Anterior cingulate cortex (tissue), 58 donors: ENCODE data around the gene GPR6.

ENCODE experiments used
- DNase-seq, 58 donors: peaks; one replicate each; lab custom pipeline; 2025; lab: John Stamatoyannopoulos, UW

The GPR6 gene

DNA sequence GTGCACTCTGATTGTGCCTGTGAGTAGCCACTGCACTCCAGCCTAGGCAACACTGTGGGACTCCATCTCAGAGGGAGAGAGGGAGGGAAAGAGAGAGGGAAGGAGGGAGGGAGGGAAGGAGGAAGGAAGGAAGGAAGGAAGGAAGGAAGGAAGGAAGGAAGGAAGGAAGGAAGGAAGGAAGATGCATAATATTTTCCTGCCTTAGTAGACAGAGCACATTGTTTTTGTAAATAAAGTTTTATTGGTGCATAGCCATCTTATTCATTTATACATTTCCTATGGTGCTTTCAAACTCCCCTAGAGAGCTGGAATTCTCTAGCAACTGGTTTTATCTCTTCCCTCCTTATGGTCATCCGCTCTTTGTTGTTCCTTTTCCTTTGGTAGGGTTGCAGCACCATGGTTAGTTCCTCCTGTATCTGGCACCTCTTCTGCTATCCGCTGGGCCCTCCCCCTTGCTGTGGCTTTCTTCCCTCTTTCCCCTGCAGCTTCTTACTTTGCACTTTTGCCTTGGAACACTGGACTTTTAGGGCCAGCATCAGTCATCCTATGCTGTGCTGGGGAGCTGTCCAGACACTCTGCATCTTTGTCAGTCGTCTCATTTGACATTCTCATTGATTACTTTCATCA is 20.2 kb downstream of the GPR6 start:
- DNase-seq = no peak

DNA sequence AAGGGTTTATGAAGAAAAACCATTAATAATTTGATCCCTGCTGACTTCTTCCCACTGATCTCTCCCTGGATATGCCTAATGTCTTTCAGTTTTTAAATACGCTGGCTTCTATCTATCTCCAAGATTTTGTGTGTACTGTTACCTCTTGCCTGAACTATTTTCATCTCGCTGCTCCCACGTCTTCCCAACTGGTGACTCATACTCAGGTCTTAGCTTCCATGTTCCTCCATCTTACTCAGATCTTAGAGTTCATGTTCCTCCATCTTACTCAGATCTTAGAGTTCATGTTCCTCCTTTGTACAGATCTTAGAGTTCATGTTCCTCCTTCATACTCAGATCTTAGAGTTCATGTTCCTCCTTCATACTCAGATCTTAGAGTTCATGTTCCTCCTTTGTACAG is 21.6 kb downstream of the GPR6 start:
- DNase-seq = no peak

DNA sequence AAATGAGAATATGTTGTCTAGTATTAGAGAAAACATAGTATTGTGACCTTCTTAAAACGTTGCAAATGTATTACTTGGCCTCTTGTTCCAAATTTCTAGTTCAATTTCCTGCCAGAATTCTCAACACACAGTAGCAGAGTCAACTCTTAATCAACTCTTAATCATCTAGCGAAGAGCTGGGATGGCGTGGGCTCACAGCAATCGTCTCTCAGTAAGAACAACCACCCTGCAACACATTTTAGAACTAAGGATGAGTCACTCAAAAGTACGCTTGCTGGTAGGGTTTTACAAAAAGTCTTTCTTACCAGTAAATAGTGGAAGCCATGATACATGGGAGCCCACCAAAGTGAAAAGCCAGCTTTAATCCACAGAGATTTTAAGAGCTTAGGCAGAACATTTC is 24.6 kb downstream of the GPR6 start:
- DNase-seq = no peak

GRCh38 chr6:110013386-110013785 is 35.3 kb downstream of the GPR6 start:
- peak in 10 of 58 donors; percentile 3 to 56 (median 20) for DNase-seq

GRCh38 chr6:110015206-110015605 is 37.1 kb downstream of the GPR6 start:
- DNase-seq = peak in 1 of 58 donors; percentile 44

- no peak for DNase-seq
These were observed 39.2 kb downstream of the GPR6 start for GRCh38 chr6:110017306-110017705.

DNA sequence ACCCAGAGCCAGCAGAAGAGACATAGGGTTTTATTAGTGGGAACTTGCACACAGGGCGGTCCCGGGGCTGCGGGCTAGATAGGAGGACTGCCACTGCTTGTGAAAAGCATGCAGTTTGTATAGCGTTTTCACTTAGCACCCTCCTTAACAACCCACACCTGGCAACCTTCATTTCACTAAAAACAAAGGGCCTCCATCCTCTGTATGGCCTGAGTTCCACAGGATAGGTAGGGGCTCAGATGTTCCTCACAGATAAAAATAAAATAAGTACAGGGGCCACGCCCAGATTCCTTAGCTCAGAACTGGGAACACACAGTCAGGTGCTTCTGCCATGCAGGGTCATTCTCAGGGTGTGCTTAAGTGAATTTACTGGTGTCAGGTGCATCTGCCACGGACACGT is 39.8 kb downstream of the GPR6 start:
- DNase-seq = no peak

- DNase-seq = no peak
These were observed 40.4 kb downstream of the GPR6 start for GRCh38 chr6:110018486-110018885.

GRCh38 chr6:110020888-110021287 is 42.8 kb downstream of the GPR6 start:
- no peak for DNase-seq

DNA sequence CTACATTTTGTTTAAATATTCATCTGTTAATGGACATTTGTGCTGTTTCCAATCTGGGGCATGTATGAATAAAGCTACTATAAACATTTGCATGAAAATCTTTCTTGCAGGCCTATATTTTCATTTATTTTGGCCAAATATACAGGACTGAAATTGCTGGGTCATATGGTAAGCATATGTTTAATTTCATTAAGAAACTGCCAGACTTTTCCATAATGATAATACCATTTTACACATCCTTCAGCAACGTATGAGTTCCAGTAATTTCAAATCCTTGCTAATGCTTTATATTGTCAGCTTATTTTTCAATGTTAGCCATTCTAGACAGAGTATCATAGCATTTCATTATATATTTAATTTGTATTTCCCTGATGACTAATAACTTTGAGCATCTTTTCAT is 51.0 kb downstream of the GPR6 start:
- no peak for DNase-seq
